GM19452 (cell line): ENCODE data around the gene KLHL40.
"Not testable (repeated sequence)": the region's sequence is repeated elsewhere in the genome, so short reads cannot be mapped to it uniquely, and the experiment has no call there.

Experiments used
- ATAC-seq: cut with Tn5 transposase; IDR thresholded peaks from one replicate; pipeline ENCODE4 v1.9.1; 2021; ENCODE audit not compliant: unreplicated experiment

The KLHL40 gene

DNA sequence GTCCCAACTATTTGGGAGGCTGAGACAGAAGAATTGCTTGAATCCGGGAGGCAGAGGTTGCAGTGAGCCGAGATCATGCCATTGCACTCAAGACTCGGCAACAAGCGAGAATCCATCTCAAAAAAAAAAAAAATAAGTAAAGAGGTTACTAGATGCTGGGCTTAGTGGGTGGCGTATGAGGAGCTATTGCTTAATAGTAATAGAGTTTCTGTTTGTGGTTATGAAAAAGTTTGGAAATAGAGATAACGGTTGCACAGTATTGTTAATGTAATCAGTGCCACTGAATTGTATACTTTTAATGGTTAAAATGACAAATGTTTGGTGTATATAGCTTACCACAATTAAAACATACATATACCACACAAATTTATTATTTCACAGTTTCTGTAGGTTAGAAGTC is 32.0 kb downstream of the KLHL40 start:
- no peak for ATAC-seq

DNA sequence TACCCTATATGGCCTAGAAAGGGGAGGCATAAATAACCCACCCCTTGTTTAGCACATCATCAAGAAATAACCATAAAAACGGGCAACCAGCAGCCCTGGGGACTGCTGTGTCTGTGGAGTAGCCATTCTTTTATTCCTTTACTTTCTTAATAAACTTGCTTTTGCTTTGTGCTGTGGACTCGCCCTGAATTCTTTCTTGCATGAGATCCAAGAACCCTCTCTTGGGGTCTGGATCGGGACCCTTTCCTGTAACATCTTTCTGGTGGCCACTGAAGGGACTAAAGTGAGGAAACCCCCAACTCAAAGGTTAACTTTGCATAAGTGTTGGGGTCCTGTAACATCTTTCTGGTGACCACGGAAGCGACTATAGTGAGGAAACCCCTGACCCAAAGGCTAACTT is 33.0 kb downstream of the KLHL40 start:
- ATAC-seq, result no peak

DNA sequence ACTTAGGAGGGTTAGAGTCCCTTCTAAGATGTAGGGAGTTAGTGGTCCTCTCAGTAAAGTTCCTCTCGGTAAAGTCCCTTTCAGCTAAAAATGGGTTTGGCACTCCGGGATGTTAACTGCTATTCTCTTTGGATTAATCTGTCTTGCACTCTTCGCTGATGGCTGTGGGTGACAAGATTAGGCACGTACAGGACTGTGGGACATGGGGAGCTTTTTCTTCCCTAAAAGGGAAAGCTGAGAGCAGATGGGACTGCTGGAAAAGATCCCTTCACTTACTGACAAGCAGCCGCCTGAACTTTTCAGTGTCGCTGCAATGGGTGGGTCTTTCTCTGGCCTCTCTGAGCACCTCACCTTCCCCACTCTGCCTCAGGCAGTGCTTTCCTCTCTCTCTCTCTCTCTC is 33.7 kb downstream of the KLHL40 start:
- no peak for ATAC-seq

DNA sequence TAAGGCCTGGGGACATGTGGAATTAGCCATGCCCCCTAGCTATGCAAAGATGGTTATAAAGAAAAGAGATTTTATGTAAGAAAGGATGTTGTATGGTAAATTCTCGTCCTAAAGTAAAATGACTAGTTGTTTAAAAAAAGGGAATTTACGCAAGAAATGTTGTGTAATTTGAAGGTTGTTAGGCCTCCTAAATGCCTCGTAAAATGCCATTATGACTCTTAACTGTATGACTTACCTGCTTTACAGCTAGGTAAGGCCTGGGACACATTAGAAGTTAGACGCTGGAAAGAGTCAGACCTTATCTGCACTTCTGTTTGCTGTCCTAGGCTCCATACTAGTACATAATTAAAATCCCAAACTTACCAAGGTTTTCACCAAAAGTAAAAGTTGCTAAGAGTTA is 34.8 kb downstream of the KLHL40 start:
- ATAC-seq, result no peak

DNA sequence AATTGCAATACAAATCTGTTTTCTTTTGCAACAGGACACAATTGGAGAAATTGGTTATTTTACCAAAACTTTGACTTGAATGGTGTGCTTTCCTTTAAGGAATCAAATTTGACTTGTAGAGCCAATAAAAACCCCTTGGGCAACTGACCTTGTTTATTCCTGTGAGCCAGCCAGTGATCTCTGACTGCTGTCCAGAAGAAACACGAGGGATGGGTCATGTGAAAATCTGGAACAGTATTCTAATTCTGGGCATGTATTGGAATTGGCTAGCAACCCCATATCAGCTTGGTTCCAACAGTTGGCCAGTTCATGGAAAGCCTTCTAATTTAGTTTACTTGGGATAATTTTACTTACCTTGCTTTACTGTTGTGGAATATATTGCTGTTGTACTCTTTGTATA is 36.4 kb downstream of the KLHL40 start:
- no peak for ATAC-seq

DNA sequence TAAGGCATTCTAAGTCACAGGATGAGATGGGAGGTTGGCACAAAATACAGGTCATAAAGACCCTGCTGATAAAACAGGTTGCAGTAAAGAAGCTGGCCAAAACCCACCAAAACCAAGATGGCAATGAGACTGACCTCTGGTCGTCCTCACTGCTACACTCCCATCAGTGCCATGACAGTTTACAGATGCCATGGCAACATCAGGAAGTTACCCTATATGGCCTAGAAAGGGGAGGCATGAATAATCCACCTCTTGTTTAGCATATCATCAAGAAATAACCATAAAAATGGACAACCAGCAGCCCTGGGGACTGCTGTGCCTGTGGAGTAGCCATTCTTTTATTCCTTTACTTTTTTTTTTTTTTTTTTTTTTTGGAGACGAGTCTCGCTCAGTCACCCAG is 37.1 kb downstream of the KLHL40 start:
- not testable (repeated sequence) for ATAC-seq

DNA sequence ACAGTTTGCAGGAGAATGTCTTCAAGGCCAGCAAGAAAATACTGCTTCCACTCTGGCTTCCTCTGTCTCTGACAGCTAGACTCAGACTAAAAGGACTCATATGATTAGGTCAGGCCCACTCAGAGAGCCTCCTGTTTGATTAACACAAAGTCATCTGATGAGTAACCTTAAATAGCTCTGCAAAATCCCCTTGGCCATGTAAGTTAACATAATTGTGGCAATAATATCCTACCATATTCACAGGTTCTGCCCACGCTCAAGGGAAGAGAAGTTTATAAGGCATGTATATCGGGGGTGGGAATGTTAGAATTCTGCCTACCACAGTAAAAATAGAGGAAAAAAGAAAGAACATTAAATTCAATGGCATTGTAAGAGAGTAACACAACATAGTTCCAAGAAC is 37.9 kb downstream of the KLHL40 start:
- ATAC-seq, result no peak

DNA sequence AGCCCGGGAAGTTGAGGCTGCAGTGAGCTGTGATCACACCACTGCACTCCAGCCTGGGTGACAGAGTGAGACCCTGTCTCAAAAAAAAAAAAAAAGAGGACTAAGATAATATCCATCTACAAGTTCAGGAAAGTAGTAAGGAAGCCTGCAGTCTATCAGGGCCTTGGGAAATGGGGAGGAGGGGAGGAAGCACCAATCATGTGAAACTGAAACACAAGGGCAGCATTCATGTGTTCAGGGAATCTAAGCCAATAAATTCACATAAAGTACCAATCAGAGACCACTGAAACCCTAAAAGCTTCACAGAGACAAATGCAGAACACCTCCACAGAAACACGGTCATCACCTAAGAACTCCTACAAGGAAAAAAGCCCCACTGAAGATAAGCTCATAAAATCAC is 40.1 kb downstream of the KLHL40 start:
- ATAC-seq, result no peak

DNA sequence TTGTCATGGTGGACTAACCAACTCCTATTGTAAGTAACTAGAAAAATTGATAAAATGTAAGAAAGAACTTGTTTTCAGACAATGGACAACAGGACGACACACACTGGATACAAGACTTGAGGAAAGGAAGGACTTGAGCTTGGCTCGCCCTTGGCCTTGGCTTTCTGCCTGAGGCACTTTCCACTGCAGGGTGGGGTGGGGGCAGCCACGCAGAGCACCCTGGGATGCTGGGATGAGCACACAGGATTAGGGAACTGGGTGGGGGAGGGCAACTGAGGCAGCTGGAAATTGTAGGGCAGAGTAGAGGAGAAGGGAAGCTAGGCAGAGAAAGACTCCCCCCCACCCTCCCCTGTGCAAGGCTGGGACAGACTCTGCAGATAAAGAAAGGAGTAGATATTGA is 42.7 kb downstream of the KLHL40 start:
- ATAC-seq, result no peak

DNA sequence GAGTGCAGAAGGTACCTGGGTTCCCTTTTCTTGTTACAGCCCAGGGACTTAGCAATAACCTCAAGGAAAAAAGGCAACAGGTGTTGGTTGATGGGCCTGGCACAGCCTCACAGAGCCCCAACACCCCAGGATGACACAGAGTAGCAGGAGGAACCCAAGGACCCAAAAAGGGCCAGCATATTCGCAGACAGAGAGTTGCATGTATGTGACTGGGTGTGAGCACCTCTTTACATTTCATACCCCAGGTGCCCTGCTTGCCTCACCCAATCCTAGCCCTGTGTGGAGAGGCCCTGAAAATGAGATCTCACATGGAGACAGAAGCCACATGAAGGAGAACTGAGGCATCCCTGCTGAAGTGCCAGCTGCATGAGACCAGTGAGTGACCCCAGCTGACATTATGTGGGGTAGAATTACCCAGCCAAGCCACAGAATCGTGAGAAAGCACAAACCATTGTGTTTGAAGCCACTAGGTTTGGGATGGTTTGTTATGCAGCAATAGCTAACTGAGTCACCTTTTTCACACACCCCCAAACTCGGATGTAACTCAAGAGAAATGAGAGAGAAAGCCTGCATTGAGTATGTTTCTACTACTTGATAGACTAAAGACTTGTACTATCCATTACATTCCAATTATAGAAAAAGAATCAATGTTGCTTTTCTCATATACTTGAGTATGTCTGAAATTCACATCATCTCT is 43.5 kb downstream of the KLHL40 start:
- no peak for ATAC-seq

DNA sequence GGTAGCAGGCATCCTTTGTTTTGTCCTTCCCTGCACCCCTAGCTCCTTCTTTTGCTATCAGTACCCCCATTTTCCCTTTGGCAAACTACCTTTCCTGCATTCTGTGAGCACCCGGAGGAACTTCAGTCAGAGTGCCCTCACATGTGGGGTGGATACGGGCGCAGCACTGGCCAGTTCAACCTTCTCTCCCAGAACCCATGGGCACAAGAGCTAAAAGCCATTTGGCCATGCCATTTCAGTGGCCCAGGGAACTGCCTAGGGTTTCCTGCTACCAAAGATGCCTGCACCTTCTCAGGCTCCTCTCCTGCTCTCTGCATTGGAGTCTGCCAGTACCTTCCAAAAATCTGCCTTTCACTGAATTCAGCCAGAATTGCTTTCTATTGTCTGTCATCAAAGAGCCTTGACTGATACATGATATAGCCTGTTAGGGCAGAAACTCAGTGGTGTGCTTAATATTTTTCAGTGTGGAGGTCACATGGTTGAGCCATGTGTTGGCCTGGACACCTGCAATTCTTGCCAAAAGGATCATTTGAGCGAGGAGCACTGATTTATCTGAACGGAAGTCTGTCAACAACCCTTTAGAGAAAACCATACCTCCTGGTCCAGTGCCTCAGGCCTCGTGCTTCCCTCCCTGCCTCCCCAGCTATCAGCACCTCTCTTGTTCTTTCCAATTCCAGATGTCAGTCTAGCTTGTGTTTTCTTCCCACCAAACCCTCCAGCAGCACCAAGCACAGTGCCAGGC is 44.2 kb downstream of the KLHL40 start:
- no peak for ATAC-seq

DNA sequence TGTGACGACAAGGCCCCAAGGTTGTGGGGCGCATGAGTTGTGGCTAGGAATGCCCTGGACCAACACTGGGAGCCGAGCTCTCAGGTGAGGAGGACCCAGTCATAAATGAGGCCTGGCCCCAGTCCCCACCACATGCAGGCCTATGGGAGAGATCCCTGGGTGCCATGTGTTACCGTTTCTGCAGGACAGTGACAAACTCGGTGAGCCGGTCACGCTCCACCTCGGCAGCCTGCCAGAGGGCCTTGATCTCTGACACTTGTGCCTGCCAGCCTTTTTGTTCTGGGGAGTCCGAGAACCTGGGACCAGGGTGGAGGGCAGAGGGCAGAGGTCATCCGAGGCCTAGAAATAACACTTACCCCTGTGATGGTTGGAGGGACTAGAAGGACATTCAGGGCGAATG is 45.0 kb downstream of the KLHL40 start:
- ATAC-seq, result no peak

DNA sequence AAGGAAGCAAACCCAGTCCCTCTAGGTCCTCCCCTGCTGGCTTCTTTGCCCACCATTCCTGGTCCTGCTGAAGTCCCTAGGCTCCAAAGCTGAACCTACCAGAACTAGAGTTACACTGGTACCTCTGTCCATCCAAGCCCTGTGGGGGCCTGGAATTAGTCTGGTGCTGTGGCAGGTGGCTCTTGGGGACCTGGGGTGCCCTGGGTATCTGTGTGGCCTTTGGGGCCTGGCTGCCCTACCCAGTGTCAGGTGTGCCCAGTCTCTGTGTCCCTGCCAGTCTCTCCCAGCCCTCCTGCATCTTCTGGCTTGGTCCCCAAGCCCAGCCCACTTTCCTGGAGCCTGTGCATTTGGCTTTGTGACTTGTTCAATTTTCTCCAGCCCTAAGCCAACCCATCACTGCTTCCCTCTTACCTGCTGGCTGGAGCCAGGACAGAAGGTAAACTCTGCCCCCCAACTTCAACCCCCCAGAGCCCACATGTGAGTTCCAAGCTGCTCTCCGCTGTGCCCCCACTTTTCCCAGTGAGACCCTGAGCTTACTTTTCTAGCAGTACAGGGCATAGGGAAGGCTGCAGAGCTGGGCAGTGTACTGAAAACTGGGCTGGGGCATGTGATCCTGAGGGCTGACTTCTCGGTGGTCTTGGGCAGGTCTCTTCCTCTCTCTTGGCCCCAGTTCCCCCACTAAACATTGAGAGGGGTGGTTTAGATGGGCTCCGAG is 45.5 kb downstream of the KLHL40 start:
- no peak for ATAC-seq

DNA sequence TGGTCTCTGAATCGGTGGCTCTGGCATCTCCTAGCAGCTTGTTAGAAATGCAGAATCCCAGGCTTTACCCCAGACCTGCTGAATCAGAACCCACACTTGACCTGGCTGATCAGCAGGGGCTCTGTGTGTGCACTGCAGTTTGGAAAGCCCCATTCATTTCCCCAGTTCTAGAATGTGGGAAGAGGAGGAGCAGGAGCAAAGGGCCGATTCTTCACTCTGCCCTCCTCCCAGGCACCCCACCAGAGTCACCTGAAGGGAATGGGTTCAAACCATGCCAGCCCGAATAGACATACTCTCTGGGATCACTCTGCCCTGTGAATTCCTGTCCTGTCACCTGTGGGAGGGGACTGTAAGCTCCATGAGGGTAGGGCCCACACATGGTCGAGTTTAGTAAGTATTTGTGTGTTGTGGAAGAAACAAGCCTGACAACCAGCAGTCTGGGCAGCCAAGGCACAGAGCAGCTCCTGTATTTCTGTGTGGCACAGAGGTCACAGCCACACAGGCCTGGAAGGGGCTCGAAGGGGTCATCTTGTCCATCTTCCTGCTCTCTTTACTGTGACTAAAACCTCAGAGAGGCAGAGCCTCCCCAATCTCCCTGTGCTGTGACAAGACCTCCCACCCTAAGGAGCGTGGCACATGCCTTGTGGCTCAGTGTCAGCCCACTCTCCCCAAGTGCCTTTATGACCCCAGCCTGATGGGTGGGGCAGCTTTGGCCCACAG is 46.3 kb downstream of the KLHL40 start:
- ATAC-seq, result no peak

DNA sequence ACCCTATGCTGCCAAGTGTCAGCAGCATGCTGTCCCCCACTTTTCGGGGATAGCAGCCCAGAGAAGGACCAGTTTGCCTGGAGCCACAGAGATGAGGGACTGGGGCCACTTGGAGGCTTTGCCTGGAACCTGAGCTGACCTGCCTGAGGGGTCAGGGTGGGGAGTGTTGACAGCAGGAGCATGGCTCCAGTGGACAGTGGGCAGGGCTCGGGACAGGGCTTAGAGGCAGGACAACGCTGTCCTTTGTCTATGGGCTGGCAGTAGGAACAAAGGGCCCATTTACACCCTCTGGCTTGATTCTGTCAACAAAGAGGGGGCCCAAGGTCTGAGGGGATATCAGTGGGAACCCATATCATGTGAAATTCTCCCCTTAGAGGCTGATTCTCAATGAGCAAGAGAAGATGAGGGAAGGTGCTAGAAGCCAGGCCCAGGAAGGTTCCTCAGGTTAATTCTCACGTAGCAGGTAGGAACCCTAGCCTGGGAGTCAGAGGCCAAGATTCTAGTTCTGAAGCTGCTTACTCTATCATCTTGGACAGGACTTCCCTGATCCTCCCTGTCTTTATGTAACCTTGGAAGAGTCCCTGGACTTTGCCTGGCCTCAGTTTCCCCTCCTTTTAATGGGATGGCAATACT is 47.0 kb downstream of the KLHL40 start:
- ATAC-seq, result no peak

DNA sequence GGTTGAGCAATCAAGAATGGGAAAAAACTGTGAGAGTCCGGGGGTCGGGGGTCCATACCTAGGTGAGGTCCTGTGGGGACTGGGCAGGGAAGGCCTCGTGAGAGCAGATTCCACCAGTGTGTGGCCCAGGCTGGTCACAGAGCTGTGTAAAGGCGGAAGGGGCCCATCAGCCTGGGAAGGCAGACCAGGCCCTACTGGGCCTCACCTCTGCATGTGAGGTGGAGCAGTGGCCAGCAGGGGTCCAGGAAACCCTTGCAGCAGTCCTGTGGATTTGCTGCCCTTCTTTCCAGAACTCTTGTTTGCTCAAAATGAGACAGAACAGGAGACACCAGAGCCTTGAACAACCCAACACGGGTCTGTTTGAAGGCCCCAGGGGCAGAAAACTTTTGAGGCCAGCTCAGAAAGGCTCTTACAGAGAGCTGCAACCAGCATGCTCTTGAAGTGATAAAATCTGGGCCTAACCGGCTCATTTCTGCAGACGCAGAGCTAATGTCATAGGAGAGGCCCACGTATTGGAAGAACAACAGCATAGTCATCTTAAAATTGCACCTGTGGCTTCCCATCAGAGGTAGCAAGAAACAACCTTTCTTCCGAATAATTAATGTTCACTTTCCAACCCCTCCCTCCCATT is 47.6 kb downstream of the KLHL40 start:
- no peak for ATAC-seq

DNA sequence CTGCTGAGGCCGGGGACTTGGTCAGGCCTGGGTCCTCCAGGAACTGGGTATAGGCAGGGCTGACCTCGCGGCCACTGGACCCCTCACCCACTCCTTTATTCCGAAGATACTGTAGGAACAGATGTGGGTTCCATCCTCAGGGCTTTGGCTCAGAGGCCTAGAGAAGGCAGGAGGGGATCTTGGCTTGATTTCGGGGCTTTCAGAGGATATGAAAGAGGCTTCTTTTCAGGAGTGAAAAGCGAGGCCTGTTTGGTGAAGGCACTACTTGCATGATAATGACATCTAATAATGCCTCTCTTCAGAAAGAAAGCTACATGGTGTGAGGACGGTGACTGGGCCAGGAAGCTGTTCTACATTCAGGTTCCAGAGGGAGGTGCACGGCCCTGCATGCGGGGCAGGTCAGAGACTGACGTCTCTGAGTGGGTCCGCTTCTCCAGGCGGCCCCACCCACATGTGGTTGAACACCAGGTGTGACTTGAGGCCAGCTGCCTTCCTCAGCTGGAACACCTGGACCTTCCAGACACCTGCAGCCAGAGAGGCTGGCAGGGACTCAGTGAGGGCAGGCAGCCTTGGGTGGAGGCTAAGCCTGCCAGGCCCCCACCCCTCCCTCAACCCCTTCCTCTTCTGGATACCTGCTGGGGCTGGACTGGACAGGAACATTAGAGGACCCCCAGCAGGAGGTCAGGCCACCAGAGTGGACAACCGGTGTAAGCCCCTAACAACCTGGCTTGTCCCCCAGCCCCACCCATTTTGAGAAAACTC is 48.3 kb downstream of the KLHL40 start:
- no peak for ATAC-seq

DNA sequence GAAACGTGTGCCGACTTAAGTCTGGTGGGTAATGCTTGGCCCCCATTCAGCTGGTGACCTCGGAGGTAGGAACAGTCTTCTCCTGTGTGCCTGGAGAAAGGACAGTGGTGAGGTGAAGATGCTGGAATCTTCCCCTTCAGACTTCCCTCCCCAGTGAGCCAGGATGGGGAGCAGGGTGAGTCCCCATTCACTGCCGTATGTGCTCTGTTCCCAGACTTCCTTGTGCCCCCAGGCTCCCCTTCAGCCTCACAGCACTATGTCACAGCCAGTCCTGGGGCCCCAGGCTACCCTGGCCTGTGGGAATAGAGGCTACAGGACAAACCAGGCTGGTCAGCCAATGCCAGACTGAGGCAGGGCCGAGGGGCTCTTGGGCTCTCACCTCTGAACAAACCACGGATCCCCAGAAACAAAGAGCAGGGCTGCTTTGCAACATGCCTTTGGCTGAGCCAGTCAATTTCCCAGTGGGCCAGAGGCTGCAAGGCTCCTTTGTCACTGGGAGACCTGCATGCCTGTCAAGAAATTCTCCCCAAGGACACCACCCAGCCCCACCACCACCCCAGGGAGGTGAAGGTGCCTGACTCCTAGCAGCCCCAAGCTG is 49.0 kb downstream of the KLHL40 start:
- ATAC-seq, result no peak

DNA sequence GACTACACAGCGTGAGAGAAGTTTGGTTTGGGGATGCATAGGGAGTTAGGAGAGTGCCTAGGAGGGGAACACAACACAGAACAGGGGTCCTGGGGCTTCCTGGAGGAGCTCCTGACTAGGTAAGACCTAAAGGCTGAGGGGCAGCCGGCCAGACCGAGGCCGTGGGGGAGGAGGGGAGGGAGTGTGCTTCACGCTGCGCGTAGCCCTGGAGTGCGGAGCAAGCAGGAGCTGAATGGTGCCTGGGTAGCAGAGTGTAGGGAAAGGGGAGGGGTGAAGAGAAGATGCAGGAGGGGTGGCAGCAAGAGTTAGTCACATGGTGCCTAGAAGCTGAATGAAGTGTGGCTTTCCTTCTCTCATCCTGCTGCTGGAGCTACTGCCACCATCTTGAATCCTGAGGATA is 49.7 kb downstream of the KLHL40 start:
- ATAC-seq, result no peak
